ENCODE results near the gene PFKFB4.

- TF ChIP-seq CTCF (IDR thresholded peaks at IDR 0.05), result no peak
- no peak for TF ChIP-seq POLR2A (IDR thresholded peaks at IDR 0.05)
These were observed 36.0 kb upstream of the PFKFB4 start for GRCh38 chr3:48592519-48593087.
